Bone marrow (tissue), 2 donors: ENCODE measurements around the gene C22orf42.
"Not testable (repeated sequence)": the region's sequence is repeated elsewhere in the genome, so short reads cannot be mapped to it uniquely, and the experiment has no call there.

ENCODE experiments used
- DNase-seq, 2 donors: peaks; one replicate each; lab custom pipeline; 2025; lab: John Stamatoyannopoulos, UW

Gene C22orf42

DNA sequence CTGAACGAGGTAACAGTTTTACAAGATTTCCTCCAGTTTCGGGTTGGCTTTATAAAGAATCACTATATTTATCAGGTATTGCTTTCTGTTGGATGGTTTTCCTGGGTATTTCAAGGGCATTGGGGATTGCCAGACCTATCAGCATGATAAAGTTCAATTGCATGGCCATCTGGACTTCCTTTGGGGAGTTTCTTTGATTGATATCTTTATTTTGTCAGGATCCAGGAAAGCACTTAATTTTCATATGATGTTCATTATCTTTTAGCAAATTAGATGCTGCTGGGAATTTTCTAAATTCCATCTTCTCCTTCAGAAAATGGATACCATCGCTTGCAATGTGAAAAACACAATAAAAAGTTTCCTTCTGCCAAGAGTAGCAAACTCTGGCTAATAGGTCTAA is 24.5 kb upstream of the C22orf42 start:
- no peak for DNase-seq

GRCh38 chr22:32181043-32181442 is 21.9 kb upstream of the C22orf42 start:
- no peak for DNase-seq

- no peak for DNase-seq
These were observed 18.2 kb upstream of the C22orf42 start for GRCh38 chr22:32177221-32177765.

DNA sequence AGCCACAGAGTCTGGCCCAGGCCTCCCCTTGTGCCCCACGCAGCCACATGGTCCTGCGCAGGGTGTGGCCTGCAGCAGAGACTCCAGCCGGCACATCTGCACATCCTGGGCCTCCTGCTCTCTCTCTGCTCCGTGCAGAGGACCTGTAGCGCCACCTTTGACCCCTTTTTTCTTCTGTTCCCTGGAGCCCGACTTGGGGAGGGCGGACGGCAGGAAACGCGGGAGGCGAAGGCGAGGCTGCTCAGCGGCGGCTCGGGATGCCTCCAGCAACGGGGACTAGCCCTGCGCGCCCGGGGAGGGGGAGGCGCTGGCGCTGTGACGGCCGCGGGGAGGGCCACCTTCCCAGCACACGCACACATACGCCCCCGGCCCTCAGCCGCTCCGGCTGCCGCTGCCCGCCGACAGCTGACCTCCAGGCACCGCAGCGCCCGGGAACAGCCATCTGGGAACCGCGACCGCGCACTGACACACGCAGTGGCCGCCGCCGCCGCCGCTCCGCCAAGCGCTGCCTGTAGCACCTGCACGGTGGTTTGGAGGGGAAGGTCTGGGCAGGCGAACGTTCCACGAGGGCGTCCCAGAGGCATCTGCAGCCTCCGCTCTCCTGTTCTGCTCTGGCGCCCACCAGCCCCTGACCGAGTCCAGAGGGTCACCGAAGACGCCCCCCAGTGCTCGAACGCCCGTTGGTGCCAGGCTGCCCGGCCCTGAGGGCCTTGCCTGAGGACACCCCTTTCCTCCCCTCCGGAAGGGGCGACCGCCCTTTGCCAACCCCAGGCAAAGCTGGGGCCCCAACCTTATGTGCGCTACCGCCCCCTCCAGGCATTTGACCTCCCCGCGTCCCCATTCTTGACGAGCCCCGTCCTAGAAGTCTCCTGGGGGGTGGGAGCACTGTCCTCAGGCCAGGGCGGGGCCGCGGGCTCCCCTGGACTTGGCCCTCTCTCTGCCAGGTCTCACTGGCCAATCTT is 16.9 kb upstream of the C22orf42 start:
- DNase-seq: no peak

- no peak for DNase-seq
These were observed 16.0 kb upstream of the C22orf42 start for GRCh38 chr22:32175115-32175514.

GRCh38 chr22:32165681-32166080 is 6.6 kb upstream of the C22orf42 start:
- DNase-seq: no peak

DNA sequence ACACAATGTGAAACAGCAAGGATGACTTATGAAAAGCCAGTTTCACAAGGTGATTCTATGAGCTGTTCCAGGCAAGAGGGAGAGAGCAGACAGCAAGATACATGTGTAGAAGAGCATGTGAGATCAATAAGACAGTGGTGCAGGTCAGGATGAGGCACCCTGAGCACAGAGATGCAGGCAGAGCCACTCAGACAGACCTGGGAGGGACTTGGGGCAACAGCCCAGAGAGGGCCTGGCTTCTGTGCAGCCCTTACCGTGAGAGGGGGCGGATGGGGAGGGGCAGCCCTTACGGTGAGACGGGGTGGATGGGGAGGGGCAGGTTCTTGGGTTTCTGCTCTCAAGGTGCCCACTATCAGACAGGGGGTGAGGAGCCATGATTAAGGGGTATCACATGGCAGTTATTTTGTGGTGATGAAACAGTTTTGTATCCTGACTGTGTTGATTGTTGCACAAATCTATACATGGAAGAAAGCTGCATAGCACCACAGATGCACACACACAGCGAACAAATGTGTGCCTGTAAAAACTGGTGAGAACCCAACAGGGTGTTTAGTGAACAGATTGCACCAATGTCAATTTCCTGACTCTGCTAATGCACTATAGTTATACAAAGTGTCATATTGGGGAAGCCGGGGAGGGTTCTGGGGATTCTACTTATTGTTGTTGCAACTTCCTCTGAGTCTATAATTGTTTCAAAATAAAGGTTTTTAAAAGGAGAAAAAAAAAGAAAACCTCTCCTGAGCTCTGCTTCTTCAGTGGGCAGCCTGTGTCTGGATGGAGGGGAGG is 5.2 kb upstream of the C22orf42 start:
- DNase-seq: peak in 1 of 2 donors; percentile 8

DNA sequence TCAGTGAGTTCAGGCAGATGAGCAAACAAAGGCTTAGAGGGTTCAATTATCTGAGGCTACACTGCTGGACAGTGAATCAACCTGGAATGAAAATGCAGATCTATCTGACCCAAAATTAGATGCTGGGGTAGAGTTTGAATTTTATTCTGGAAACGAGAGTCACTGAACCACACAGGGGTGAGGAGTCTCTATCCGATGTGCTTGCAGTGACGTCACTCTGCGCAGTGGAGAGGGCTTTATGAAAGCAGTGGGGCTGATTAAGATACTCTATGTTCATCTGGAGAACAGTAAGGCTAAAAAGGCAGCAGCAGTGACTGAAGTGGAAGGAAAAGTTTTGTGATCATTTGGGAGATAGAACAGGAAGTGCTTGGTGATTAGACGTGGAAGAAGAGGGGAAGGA is 1.3 kb upstream of the C22orf42 start:
- not testable (repeated sequence) for DNase-seq

- DNase-seq: not testable (repeated sequence)
These were observed 1.5 kb downstream of the C22orf42 start for GRCh38 chr22:32157632-32158031.

DNA sequence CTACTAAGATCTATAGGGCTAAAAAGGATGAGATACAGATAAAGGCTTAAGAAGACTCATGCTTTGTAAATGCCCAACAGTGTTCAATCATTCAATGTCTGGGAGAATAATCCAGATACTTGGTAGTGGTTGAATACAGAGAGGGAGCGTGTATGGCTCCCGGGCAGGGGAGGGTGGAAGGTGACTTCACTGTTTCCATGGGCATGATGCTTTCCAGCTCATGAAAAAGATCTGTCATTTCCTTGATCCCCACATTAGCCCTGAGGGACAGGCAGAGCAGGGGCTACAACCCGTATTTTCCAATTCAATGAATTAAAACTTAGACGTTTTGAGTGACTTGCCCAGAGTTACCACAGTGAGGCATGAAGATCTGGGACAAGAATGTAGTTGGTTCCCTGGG is 4.4 kb downstream of the C22orf42 start:
- not testable (repeated sequence) for DNase-seq

DNA sequence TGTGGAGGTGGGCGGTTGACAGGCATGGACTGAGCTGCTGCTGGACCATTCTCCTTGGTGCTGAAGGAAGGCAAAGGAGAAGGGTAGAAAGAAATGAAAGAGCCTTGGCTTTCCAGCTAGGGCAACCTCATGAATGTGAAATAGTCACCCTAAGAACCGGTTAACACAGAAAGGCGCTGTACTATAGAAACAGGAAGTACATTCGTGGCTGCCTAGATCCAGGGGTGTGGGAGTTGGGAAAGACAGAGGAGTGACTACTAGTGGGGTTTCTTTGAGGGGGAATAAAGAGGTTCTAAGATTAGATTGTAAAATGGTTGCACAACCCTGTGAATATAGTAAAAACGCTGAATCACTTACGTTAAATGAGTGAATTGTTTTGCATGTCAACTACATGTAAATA is 7.5 kb downstream of the C22orf42 start:
- DNase-seq: not testable (repeated sequence)

- DNase-seq: not testable (repeated sequence)
These were observed 8.5 kb downstream of the C22orf42 start for GRCh38 chr22:32150647-32151046.

DNA sequence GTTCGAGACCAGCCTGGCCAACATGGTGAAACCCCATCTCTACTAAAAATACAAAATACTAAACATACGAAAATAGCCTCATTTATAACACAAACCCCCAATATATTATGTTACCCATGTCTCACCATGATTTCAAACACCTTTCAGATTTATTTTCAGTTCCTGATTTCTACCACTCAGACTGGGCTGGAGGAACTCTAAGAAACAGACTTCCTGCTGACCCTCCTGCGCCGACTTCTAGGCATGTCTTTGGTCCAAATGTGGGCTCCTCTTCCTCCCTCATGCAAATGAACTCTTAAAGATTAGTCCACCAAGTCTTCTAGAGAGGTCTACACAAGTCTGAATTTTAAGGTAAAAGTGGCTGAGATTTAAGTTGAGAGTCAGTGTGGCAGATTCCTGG is 10.7 kb downstream of the C22orf42 start:
- not testable (repeated sequence) for DNase-seq

DNA sequence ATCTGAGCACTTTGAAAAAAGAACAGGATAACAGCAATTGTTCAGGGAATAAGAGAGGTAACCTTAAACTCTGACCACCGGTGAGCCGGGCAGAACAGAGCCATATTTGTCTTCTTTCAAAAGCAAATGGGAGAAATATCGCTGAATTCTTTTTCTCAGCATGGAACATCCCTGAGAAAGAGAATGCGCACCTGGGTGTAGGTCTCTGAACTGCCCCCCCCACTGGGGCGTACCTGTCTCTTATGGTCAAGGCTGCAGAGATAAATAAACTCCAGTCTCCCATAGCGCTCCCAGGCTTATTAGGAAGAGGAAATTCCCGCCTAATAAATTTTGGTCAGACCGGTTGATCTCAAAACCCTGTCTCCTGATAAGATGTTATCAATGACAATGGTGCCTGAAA is 12.0 kb downstream of the C22orf42 start:
- DNase-seq: not testable (repeated sequence)

- DNase-seq: peak; percentile 14 to 94
These were observed 14.4 kb downstream of the C22orf42 start for GRCh38 chr22:32144496-32145274.

GRCh38 chr22:32142600-32142999 is 16.5 kb downstream of the C22orf42 start:
- no peak for DNase-seq

DNA sequence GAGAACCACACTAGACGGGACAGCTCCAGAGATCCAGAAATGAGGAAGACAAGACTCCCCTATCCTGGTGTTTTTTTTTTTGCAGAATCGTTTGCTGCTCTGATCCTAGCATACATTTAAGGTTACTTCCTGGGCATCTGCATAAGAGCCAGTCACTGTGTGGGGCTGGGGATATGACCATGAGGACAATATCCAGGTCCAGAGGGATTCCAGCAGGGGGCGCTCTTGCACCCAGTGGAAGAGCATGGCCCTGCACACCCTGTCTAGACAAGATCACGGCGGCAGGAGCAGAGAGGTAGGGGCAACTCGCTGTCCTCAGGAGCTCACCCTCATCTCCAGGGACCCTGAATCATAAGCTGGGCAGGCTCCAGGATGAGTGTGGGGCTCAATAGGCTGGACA is 18.4 kb downstream of the C22orf42 start:
- DNase-seq: not testable (repeated sequence)

DNA sequence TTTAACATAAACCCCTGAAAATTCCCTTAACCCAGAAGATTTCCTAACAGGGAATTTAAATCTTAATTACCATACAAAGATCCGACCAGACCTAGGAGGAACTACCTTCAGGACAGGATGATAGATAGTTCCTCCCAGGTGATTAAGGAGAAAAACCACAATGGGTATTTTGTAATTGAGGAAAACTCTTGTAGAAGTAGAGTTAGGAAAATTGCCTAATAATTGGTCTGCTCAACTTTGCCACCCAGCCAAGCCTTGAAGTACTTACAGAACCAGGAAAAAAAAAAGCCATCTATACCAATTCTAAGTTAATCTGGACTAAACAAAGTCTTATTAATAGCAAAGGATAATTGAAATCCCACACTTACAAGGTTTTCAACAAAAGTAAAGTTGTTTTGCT is 20.5 kb downstream of the C22orf42 start:
- not testable (repeated sequence) for DNase-seq

DNA sequence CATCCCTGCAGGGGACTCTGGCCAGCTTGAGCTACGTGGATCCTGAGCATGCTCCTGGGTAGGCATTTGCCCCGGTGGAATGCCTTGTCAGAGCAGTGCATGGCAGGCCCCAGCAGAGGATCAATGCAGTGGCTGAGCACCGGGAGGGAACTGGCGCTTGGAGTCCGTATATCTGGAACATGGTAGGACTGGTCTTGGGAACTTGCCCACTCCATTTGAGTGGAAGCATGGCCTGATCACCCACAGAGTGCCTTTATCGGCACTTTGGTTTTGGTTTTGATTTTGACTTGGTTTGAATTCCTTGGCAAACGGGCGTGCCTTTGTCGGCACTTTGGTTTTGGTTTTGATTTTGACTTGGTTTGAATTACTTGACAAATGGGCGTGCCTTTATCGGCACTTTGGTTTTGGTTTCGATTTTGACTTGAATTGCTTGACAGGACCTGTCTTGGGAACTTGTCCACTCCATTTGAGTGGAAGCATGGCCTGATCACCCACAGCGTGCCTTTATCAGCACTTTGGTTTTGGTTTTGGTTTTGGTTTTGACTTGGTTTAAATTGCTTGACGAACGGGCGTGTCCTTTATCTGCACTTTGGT is 21.3 kb downstream of the C22orf42 start:
- peak in 1 of 2 donors; percentile 65 for DNase-seq

DNA sequence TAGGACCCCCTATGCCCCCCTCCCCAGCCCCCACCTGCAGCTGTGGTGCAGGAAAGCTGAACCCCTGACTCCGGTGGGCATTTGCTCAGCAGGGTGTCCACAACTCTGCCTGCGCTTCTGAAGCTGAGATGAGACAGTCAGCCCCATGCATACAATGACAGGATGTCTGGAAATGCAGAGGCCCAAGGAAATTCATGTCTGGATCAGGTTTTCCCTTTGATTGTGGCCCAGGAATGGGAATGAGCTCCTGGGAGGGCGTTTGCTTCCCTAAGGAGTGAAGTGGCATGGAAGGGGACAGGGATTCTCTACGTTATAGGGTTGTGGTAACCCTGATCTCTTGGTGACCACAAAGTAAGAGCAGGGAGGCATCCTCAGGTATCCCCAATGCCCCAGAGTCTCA is 22.2 kb downstream of the C22orf42 start:
- DNase-seq: not testable (repeated sequence)

GRCh38 chr22:32135958-32136357 is 23.1 kb downstream of the C22orf42 start:
- DNase-seq: not testable (repeated sequence)
